ENCODE data around the gene PHPT1.

GRCh38 chr9:136844761-136845464, 4.3 kb upstream of the PHPT1 start:
- no peak for TF ChIP-seq POLR2A (IDR thresholded peaks at IDR 0.05)
- TF ChIP-seq CTCF (IDR thresholded peaks at IDR 0.05), result no peak
- TF ChIP-seq POLR2AphosphoS5 (IDR thresholded peaks at IDR 0.05), result no peak
- no peak for TF ChIP-seq EP300 (IDR thresholded peaks at IDR 0.05)

Measured in sigmoid colon (tissue), 4 donors.